Measurements from ENCODE around the gene KRTAP10-12. TPM values are rescaled to one million over a fixed set of nuclear protein-coding genes. Genes with fewer than 3 reads are reported as not detected.

KRTAP10-12 gene
- polyA plus RNA-seq, 3 donors = not detected

- WGBS (ENCODE audit: insufficient coverage) = 29% methylated on average over 3 of the region's 8 CpGs
- Histone ChIP-seq H3K4me1 (ENCODE audit: control insufficient read depth in 1 of 2, insufficient read depth in 2 of 2, low read length in 2 of 2) (no peaks in the 10 kb centered on the region), H3K9me3 (replicated peaks in 1 of 2; ENCODE audit: control insufficient read depth in 1 of 2, insufficient read depth in 1 of 2, low read length in 2 of 2) (peaks cover 0 to 31% of the 10 kb centered on the region in 2 donors), H3K79me2 (ENCODE audit: insufficient read depth, low read length) (no peaks in the 10 kb centered on the region), H3K4me3 (replicated peaks in 1 of 3; ENCODE audit: low read depth in 2 of 3, low read length in 3 of 3) (no peak overlapping the region), H3K27ac (ENCODE audit: low read depth in 1 of 2, low read length in 2 of 2) (no peak overlapping the region), H3K4me2 (replicated peaks; ENCODE audit: extremely low read depth, low read length, poor library complexity, severe bottlenecking) (no peak overlapping the region), H3K36me3 (replicated peaks in 1 of 2; ENCODE audit: control insufficient read depth in 1 of 2, insufficient read depth in 2 of 2, low read length in 2 of 2) (no peaks in the 10 kb centered on the region), H3K9ac (ENCODE audit: insufficient read depth, low read length, poor library complexity, severe bottlenecking) (no peak overlapping the region), H2AFZ (ENCODE audit: insufficient read depth, low read depth, low read length, poor library complexity, severe bottlenecking) (no peak overlapping the region), H4K20me1 (ENCODE audit: insufficient read depth, low read length) (no peaks in the 10 kb centered on the region), H3K27me3 (ENCODE audit: control insufficient read depth in 2 of 2, insufficient read depth in 2 of 2, low read length in 2 of 2) (peaks cover 51 to 89% of the 10 kb centered on the region in 2 donors)
- no peak for TF ChIP-seq CTCF (IDR thresholded peaks at IDR 0.05)
- intact Hi-C loops (cut with micrococcal nuclease) = no loop called here
- peaks cover 2% of the 10 kb centered on the region in 2 donors for H3K36me3 Mint-ChIP-seq
- H3K27ac Mint-ChIP-seq = peak overlapping the region in 1 of 7 donors; percentile 16
- no peak for DNase-seq
- H3K4me3 Mint-ChIP-seq = peak overlapping the region in 1 of 2 donors; percentile 28
- peaks cover 75 to 87% (median 77%) of the 10 kb centered on the region in 3 donors for H3K27me3 Mint-ChIP-seq (ENCODE audit: low read depth in 3 of 3)
- peaks cover 0 to 13% (median 7%) of the 10 kb centered on the region in 7 donors for H3K9me3 Mint-ChIP-seq
- H3K4me1 Mint-ChIP-seq = no peaks in the 10 kb centered on the region
Measured at GRCh38 chr21:44714905-44715304, 17.9 kb downstream of the KRTAP10-12 start.

GRCh38 chr21:44716984-44717383 is 20.0 kb downstream of the KRTAP10-12 start:
- H3K79me2 ChIP-seq (ENCODE audit: insufficient read depth, low read length) = no peaks in the 10 kb centered on the region
- Mint-ChIP-seq H3K27ac (no peak overlapping the region), H3K4me3 (no peak overlapping the region), H3K4me1 (no peaks in the 10 kb centered on the region), H3K27me3 (ENCODE audit: low read depth in 3 of 3) (peaks cover 67 to 87% (median 76%) of the 10 kb centered on the region in 3 donors), H3K36me3 (peaks cover 0 to 2% of the 10 kb centered on the region in 2 donors), H3K9me3 (peaks cover 0 to 12% (median 7%) of the 10 kb centered on the region in 7 donors)
- H3K27ac ChIP-seq (ENCODE audit: low read depth in 1 of 2, low read length in 2 of 2) = no peak overlapping the region
- H2AFZ ChIP-seq (ENCODE audit: insufficient read depth, low read depth, low read length, poor library complexity, severe bottlenecking) = no peak overlapping the region
- H3K27me3 ChIP-seq (ENCODE audit: control insufficient read depth in 2 of 2, insufficient read depth in 2 of 2, low read length in 2 of 2) = peaks cover 41 to 84% of the 10 kb centered on the region in 2 donors
- intact Hi-C loops (cut with micrococcal nuclease) = no loop called here
- no peaks in the 10 kb centered on the region for H3K4me1 ChIP-seq (ENCODE audit: control insufficient read depth in 1 of 2, insufficient read depth in 2 of 2, low read length in 2 of 2)
- no peak overlapping the region for H3K4me2 ChIP-seq (replicated peaks; ENCODE audit: extremely low read depth, low read length, poor library complexity, severe bottlenecking)
- no peak overlapping the region for H3K4me3 ChIP-seq (replicated peaks in 1 of 3; ENCODE audit: low read depth in 2 of 3, low read length in 3 of 3)
- no peaks in the 10 kb centered on the region for H3K36me3 ChIP-seq (replicated peaks in 1 of 2; ENCODE audit: control insufficient read depth in 1 of 2, insufficient read depth in 2 of 2, low read length in 2 of 2)
- no peak overlapping the region for H3K9ac ChIP-seq (ENCODE audit: insufficient read depth, low read length, poor library complexity, severe bottlenecking)
- no peaks in the 10 kb centered on the region for H4K20me1 ChIP-seq (ENCODE audit: insufficient read depth, low read length)
- TF ChIP-seq CTCF (IDR thresholded peaks at IDR 0.05) = no peak
- DNase-seq = no peak
- H3K9me3 ChIP-seq (replicated peaks in 1 of 2; ENCODE audit: control insufficient read depth in 1 of 2, insufficient read depth in 1 of 2, low read length in 2 of 2) = peaks cover 0 to 23% of the 10 kb centered on the region in 2 donors

Data from CD14-positive monocyte (primary cell).